Hematopoietic multipotent progenitor cell treated with erythropoietin and hydrocortisone succinate and interleukin-3 and kit ligand, for 6 days (in vitro differentiated cells): Measurements from ENCODE around the gene EXOC4.

Experiments
- DNase-seq: peaks from one replicate; pipeline ENCODE4 v3.0.0-alpha.2; 2015

EXOC4 gene

GRCh38 chr7:133808493-133808866 is 555.6 kb downstream of the EXOC4 start:
- no peak for DNase-seq

DNA sequence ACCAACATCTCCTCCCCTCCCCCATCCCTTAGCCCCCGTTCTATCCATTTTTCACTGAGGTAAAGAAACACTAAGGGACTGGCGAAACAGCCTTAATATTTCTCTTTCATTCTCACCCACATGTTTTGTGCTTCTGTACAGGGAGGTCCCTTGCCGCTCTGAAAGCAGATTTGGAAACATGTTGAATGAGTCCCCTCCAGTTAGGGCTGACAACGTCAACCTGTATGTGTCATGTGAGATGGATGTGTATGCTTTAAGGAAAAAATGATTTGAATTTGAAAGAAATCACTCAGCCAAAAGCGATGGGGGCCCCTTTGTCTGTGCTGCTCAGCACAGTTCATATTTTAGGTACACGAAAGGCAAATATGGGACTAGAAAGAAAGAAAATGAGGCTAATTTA is 560.0 kb downstream of the EXOC4 start:
- no peak for DNase-seq

GRCh38 chr7:133815611-133816210 is 562.8 kb downstream of the EXOC4 start:
- no peak for DNase-seq

- no peak for DNase-seq
Measured at GRCh38 chr7:133819695-133820094, 566.8 kb downstream of the EXOC4 start.

DNA sequence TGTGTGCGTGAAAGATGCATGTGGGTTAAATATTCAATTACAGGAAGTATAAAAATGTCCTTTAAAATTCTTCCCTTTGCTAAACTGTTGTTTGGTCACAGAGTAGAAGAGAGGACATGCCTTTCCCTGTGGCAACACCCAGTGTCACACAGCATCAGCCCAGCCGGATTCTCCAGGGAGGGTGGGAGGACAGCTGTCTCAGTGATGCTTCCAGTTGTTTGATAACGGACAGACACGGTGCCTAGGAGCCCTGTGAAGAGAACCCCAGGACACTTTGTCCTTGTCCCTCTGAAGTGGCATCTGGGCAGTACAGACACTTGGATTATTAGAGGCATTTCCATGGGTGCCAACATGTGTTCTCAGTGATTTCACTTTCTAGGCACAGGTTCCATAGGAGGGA is 567.7 kb downstream of the EXOC4 start:
- no peak for DNase-seq

DNA sequence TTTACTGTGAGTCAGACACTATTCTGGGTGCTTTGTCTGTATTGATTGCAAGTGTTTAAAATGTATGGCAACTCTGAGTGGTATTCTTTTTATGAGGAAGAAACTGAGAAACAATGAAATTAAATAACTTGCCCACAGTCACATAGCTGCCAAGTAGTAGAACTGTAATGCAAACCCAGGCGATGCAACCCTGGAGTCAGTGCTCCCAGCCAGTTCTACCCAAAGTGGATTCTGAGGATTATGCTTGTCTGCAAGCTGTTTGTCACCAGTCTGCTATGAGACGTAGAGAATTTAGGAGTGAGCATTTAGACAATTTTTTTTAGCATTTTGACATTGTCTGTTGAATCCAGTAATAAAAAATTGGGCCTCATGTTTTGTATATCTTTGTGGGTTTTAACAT is 568.3 kb downstream of the EXOC4 start:
- DNase-seq = no peak

GRCh38 chr7:133822001-133822641 is 569.2 kb downstream of the EXOC4 start:
- no peak for DNase-seq

DNA sequence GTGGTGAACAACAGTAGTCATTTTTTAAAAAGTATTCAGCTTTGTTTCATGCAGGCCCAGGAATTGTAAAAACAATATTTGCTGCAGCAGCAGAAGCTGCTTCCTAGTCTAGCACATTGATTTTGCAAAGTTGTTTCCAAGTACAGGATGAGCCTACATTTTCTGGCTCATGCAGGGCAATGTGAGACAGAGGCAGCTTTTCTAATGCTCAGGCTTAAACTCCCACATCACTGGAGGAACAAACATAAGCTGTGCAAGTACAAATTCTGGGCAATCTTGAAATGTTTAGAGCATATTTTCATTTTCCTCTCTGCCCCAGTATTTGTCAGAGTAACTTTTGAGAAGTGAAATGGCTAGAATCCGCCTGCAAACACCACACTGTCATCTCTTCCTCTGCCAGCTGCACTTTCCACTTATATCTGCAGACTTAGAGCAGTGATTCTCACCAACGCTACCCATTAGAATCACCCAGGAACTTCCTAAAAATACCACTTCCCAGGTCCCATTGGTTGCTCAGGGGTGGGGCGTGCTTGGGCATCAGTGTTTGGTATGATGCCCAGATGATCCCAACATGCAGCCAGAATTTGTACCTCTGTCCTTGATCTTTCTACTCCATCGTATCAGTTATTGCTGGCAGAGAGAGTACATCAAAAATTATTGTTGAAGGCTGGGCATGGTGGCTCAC is 570.1 kb downstream of the EXOC4 start:
- DNase-seq = no peak

DNA sequence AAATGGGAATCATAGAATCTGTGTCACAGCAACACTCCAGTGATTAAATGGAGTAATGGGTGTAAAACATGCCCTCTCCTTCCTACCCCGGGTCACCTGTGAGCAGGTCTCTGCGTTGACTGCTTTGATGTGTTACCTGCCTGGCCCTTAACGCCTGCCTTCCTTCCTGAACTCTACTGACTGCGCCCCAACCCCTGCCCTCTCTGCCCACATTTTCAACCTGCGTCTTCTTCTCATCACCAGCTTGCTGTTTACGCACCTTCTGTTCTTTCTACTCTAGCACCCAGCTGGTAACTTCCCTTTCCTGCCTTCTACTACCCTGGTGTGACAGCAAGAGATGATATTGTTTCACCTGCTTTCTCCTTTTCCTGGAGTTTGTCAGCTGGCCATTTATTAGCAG is 571.3 kb downstream of the EXOC4 start:
- DNase-seq = no peak

GRCh38 chr7:133827707-133828623 is 575.1 kb downstream of the EXOC4 start:
- DNase-seq = no peak

DNA sequence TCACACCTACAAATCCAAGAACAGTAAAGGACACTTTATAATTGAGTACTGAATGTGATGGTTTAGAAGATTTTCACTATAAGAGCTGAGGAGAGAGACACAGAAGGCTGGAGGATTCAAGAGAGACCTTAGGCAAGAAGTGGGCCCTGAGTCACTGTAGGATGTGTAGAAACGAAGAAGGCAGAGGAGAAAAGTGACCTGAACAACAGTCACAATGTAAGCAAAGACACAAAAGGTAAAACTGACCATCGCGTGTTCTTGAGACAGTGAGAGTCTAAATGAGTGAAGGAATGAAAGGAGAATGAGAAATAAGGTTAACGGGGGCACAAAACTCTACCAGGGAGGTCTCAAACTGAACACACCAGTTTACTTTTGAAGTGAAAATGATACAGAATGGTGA is 576.0 kb downstream of the EXOC4 start:
- DNase-seq = no peak

GRCh38 chr7:133829336-133829897 is 576.5 kb downstream of the EXOC4 start:
- no peak for DNase-seq

- no peak for DNase-seq
Measured at GRCh38 chr7:133830081-133830480, 577.2 kb downstream of the EXOC4 start.

DNA sequence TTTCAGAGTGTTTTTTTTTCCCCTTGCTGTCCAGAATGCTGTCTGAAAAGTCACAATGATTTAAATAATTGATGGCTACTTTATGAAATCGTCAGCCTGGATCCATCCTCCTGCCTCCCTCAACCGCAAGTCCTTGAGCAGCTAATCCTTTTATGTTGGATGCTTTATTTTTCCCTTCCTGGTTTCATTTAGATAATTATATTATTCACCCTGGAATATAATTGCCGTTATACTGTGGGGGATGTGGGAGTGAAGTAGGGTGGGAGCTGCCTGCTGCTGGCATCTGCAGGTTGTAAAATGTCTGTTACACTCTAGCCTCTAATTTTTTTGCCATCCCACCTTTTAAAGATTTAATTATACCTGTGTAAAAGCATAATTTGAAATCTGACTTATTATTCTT is 583.8 kb downstream of the EXOC4 start:
- DNase-seq = no peak

DNA sequence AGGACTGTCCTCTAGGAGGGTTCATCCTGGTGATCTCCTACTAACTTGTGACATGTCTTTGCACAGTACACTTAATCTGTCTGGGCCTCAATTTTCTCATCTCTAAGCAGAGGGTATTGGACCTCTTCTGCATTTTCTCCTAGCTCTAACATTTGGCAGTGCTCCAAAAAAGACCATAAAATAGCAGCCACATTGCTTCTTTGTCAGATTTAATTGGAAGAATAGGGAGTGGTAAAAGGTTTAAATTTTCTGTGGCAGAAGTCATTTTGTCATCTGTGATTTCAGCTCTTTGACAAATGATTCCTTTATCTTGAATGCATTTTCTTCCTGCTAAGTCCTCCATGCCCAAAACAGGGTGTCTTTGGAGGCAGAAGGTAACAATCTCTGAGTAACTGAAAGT is 584.3 kb downstream of the EXOC4 start:
- DNase-seq = no peak

GRCh38 chr7:133839121-133839520 is 586.2 kb downstream of the EXOC4 start:
- DNase-seq = no peak

DNA sequence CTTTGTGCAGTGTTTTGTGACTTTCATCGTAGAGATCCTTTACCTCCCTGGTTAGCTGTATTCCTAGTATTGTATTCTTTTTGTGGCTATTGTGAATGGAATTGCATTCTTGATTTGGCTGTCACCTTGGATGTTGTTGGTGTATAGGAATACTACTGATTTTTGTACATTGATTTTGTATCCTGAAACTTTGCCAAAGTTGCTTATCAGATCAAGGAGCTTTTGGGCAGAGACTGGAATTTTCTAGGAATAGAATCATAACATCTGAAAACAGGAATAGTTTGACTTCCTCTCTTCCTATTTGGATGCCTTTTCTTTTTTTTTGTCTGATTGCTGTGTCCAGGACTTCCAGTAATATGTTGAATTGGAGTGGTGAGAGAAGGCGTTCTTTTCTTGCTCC is 590.5 kb downstream of the EXOC4 start:
- DNase-seq = no peak

GRCh38 chr7:133845005-133845404 is 592.1 kb downstream of the EXOC4 start:
- no peak for DNase-seq

DNA sequence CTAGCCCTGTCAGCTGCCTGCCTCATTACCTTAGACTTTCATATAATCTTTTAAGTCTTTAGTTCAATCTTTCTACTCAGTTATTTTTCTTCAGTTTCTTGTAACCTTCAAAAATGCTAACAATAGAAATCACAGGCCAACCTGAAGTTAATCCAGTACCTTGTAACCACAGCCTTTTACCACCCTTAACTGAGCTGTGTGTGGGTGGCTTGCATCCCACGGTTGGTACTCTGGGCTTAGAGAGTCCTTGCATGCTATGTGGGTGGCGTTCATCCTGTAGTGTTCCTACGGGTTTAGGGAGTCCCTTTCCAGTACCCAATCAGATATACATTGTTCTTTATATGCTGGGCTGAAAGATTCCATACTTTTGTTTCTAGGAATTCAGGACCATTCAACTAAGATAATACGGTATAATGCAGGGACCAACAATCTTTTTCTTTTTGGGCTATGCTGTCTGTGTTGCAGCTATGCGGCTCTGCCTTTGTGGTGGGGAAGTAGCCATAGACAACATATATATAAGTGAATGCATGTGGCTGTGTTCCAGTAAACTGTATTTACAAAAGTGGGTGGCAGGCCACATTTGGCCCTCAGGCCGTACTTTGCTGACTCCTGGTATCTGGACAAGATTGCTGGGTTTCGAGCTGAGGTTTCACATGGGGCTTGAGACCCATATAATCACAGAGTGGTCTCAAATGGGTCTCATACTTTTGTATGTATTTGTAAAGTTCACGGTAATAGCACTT is 593.5 kb downstream of the EXOC4 start:
- DNase-seq = no peak

- no peak for DNase-seq
Measured at GRCh38 chr7:133850497-133851280, 597.8 kb downstream of the EXOC4 start.

GRCh38 chr7:133851411-133851810 is 598.5 kb downstream of the EXOC4 start:
- DNase-seq = no peak
